Measurements from ENCODE around the gene PERM1.

Gene PERM1

DNA sequence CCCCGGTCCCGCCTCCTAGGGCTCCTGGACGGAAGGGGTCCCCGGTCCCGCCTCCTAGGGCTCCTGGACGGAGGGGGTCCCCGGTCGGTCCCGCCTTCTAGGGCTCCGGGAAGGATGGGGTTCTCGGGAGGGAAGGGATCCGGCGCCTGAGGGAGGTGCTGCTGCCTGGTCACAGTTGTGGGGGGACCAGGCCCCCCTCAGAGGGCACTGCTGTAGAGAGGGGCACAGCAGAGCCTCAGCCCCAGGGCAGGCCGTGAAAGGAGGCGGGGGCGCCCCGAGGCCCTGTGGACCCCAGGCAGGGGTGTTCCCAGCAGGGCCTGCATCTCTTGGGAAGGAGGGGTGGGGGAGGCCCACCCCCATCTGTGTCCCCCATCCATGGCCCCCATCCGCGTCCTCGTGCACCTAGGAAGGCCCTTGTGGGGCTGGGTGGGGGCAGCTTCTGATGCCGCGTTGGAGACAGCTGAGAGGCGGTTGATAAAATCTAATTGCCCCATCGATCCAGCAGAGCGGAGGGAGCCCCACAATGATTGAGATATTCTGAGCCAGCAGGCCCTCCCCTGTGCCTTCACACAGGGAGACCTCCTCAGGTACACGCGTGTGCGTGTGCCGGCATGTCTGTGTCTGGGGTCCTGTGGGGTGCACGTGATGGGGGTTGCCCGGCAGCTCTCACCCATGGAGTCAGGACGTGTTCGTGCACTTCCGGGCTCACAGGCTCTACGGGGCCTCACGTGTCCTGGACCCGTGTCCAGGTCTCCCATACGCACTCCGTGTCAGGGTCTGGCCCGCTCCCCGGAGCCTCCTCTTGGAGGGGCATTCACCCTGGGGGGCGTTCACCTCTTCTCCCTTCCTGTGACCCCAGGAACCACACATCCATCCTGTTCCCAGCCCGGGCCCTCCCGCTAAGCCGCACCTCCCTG lies 45.3 kb downstream of the PERM1 start:
- no peak for DNase-seq (ENCODE audit: low spot score)
- FAIRE-seq: no peak

DNA sequence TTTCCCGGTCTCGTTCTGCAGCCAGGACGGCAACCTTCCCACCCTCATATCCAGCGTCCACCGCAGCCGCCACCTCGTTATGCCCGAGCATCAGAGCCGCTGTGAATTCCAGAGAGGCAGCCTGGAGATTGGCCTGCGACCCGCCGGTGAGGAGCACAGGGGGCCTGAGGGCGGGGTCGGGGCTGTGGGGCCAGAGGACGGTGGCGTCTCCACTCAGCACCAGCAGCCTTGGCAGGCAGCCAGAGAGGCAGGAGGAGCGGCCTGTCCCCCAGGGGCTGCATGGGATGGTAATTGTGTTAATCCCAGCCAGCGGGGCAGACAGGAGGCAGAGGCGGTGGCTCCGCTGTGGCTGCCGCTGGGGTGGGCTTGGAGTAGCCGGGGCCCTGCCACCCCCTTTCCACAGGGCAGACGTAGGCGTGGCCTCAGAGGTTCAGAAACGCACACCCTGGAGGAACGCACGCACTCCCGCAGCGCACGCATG lies 46.1 kb downstream of the PERM1 start:
- FAIRE-seq: no peak
- DNase-seq (ENCODE audit: low spot score): no peak

DNA sequence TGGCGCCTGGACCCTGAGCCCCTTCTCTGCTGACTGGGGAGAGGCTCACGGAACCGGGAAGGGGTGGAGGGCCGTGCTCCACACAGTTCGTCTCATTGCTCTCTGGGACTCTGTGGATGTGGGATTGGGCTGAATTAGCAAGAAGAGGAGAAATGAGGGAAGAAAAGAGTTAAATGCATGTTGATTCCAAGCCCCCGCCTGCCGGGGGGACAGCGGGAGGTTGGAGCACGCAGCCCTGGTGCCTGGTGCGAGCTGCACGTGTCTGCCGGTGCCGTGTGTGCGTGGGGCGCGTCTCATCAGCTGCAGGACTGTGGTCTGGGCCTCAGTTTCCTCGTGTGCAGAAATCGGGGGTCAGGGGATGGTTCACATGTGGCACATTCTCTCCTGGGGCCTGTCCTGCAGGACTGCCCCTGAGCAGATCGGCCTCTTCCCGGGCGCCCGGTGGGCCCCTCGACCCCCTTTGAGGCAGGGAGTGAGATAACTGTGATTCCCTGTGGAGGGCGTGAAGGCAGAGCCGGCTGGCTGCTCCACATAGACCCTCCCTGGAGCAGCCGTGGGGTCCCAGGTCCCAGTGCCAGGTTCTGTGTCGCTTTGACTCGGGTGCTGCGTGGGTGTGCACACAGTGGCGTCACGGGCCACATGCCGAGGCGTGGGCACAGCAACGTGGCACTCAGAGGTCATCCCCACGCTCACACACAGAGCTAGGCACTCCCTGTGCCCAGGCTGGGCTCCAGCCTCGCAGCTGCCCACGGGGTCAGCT lies 46.7 kb downstream of the PERM1 start:
- no peak for FAIRE-seq

GRCh38 chr1:933603-933940 lies 48.3 kb downstream of the PERM1 start:
- FAIRE-seq: no peak
- DNase-seq (ENCODE audit: low spot score): no peak

More for the DNA sequence above, 46.7 kb downstream of the PERM1 start:
- DNase-seq (ENCODE audit: low spot score): no peak

DNA sequence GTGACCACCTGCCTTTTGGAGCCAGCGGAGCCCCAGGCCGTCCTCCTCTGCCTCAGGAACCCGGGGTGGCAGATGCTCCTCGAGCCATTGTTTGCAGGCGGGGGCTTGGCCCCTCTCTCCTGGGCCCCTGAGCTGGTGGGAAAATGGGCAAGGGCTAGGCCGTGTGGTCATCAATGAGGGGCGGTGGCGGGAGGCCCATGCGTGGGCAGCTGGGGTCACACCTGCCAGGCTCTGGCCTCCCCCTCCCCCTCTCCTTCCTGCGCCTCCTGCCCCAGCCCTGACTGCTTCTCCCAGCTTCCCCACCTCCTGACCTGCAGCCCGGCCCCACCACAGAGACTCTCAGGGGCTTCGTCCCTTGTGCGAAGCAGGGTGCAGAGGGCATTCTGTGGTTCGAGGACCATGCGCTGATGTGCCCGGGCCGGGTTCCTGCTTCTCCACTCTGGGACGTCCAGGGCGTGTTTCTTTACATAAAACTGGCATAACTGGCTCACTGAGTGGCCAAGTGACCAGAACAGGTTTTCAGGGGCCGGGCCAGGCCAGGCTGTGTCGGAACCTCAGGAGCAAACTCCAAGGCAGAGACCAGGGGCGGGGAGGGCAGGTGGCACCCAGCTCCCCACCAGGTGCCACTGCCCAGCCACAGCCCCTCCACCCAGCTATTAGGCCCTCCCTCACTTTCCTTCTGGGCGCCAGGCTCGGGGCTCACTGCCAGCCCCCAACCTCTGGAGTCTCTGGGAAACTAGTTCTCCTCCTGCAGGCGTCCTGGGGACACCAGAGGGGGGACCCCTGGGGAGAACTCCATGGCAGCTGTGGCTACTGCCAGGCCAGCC lies 48.9 kb downstream of the PERM1 start:
- no peak for FAIRE-seq
- no peak for DNase-seq (ENCODE audit: low spot score)

DNA sequence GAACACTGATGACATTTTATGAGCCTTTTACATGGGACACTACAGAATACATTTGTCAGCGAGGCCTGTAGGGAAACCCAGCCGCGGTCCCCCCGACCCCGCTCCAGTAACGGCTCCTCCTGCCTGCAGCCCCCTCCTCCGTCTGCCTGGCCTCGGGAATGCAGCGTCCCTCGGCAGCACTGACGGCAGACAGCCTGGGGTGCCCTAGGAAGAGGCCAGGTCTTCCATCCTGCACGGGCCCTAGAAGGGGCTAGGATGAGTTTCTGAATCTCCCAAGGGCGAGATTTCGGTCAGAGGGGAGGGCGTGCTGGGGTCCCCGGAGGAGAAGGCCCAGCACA lies 49.8 kb downstream of the PERM1 start:
- FAIRE-seq (no peak), DNase-seq (ENCODE audit: low spot score) (no peak)

GRCh38 chr1:931380-932172 lies 50.3 kb downstream of the PERM1 start:
- DNase-seq (ENCODE audit: low spot score) (no peak), FAIRE-seq (no peak)

DNA sequence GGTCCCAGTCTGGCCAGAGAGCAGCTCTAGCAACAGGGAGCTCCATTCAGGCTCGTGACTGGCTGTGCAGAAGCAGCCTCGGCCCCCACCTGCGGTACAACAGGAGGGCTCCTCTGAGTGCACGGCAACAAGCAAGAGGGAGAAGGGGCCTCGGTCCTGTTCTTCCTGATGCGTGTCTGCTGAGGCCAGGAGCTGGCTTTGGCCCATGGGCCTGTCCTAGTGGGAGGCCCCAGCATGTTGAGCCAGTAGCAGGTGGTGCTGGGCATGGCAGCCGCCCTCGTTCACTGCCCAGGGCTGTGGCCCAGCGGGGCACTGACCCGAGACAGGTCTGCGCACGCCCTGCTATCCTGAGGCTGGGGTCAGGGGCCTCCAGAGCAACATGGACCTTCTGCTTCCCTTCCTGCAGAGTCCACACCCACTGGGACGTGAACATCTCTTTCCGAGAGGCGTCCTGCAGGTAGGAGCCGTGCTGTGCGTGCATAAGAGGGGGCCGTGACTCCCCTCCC lies 51.2 kb downstream of the PERM1 start:
- DNase-seq (ENCODE audit: low spot score) (no peak), FAIRE-seq (no peak)

GRCh38 chr1:929712-930632 lies 51.9 kb downstream of the PERM1 start:
- FAIRE-seq (no peak), DNase-seq (ENCODE audit: low spot score) (no peak)

DNA sequence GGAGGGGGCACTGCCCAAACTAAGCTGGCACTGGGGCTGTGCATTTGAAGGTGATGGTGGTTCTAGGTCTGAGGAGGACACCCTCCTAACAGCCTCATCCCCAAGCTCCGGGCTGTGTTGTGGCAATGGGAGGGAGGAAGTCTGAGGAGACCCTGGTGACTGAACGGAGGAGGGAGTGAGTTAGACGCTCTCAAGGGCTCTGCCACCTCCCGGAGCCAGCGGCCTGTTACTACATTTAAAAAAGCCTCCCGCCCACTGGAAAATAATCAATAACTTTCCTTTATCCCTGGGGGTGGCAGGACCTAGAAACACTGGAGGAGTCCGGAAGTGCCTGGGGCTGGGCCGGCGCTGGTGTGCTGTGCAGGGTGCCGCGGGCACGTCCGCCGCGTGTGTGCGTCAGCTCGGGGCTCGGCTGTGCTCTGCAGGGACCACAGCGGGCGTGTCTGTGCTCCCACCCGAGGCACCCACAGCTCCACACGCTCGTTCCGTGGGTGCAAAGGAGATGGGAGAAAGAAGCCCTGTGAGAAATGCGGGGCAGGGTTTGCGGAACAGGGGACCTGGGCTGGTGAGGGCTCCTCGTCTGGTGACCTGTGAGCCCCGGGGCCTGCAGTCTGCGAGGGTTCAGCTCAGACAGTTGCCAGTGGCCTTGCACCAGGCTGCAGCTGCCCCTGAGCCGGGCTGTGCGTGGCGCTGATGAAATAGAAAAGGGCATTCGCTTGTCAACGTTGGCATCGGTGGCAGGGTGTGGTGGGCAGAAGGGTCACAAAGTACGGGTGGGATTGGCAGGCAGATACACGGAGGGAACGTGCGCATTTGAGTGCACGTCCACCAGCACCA lies 52.9 kb downstream of the PERM1 start:
- DNase-seq (ENCODE audit: low spot score) (no peak), FAIRE-seq (no peak)

DNA sequence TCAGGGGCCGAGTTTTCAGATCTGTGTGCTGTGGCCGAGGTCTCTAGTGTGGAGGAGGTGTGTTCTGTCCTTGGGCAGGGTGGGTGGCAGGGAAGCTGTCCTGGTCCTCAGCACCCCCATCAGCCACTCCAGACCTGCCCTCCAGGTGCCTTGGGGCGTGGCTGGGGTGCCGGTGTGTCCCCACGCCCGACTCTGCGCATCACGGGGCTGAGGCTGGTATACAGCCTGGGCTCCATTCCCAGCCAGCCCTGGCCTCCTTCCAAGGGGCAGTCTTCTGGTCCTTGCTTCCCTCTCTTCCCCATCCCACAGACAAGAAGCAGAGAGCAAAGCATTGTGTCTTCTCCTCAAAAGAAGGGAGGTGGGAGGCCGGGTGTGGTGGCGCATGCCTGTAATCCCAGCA lies 54.1 kb downstream of the PERM1 start:
- FAIRE-seq (no peak), DNase-seq (ENCODE audit: low spot score) (no peak)

DNA sequence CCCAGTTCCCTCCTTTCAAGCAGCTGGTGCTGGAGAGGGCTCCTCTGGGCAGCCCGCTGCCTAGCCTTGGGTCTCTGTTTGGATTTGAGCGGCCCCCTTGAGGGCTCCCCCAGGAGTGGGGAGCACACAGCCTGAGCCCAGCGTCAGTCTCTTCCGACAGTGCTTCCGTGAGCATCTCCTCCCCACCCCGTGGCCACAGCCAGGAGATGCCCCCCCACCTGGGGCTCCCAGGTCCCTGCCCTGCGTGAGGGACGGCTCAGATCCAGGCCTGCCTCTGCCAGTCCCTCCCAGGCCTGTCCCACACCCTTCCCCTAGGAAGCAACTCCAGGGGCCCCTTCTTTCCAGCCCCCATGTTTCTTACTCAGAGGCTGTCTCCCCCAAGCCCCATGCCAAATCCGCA lies 54.7 kb downstream of the PERM1 start:
- no peak for FAIRE-seq
- no peak for DNase-seq (ENCODE audit: low spot score)

DNA sequence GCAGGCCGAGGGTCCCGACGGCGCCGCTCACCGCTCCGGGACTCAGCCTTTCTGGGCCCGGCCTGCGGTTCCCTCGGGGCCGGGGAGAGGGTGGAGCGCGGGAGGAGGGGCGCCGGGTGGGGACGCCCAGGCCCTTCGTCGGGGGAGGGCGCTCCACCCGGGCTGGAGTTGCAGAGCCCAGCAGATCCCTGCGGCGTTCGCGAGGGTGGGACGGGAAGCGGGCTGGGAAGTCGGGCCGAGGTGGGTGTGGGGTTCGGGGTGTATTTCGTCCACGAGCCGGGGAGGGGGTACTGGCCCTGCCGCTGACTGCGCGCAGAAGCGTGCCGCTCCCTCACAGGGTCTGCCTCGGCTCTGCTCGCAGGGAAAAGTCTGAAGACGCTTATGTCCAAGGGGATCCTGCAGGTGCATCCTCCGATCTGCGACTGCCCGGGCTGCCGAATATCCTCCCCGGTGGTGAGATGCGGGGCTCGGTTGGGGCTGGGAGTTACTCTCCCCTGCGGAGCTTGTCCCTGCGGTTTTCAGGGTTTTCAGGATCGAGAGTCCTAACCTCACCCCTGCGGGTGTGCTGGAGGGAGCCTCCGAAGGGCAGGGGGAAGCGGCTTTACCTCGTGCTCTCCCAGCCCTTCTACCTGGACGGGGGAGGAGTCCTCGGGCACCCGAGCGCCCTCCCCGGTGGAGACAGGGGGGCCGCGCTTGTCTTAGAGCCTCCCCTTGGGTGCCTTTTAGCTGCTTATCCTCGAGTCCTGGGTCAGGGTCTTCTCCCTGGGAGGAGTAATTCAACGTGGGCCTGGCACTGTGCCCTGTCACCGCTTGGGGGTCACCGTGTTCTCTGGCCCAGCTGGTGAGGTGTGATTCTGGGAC lies 56.1 kb downstream of the PERM1 start:
- peak; percentile 73 for DNase-seq (ENCODE audit: low spot score)

More for the DNA sequence above, 56.1 kb downstream of the PERM1 start:
- FAIRE-seq: no peak

All from urothelium cell line (cell line).